ENCODE results near the gene KCTD16.

Gene KCTD16

GRCh38 chr5:144281784-144282183 is 111.1 kb downstream of the KCTD16 start:
- no peak overlapping the region for H3K4me3 ChIP-seq (ENCODE audit: low read length)
- DNase-seq (ENCODE audit: low read depth) = no peak
- no peak for TF ChIP-seq CTCF (conservative IDR thresholded peaks at IDR 0.05; ENCODE audit: low read depth, low read length)

DNA sequence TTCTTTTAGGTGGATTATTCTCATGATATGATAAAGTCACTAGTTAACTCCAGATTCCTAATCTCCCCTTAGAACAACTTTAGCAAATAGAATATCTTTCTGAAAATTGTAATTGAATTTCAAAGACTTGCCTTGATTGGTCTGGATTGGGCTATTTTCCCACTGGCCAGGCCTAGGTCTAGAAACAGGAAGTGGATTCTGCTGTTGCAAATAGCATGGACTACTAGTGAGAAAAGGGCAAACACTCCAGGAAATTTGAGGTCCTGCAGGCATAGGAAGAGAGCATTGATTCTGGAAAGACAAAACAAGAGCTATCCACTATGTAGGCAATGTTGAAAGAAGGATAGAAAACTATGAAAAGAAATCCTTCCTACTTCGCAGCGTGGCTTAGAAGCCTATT is 113.4 kb downstream of the KCTD16 start:
- H3K4me3 ChIP-seq (ENCODE audit: low read length) = no peak overlapping the region
- no peak for DNase-seq (ENCODE audit: low read depth)
- TF ChIP-seq CTCF (conservative IDR thresholded peaks at IDR 0.05; ENCODE audit: low read depth, low read length) = no peak

DNA sequence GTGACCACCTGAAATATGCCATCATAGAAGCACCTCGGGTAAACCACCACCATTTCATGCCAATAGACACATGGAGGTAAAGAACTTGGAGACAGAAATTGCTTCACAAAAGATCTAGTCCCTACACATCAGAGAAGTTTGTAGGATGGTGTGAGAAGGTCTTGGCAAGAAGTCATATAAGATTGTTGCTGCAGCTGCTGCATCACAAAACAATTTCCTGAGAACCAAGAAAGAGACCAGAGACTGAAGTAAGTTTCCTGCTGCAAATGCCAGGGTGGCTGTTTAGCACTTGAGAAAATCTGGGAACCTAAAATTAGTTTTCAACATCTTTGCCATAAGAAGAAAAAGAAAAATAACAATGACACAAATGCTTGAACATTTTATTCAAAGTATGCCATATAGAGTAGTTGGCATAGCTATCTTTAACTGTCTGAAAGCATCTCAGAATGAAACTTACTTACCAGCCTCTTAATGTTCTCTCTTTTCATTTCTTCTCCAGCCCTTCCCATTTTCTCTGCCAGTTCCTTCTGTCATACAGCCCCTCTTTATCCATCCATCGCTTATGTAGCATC is 114.3 kb downstream of the KCTD16 start:
- TF ChIP-seq CTCF (conservative IDR thresholded peaks at IDR 0.05; ENCODE audit: low read depth, low read length) = no peak
- DNase-seq (ENCODE audit: low read depth) = no peak
- no peak overlapping the region for H3K4me3 ChIP-seq (ENCODE audit: low read length)

GRCh38 chr5:144289277-144289676 is 118.6 kb downstream of the KCTD16 start:
- TF ChIP-seq CTCF (conservative IDR thresholded peaks at IDR 0.05; ENCODE audit: low read depth, low read length) = no peak
- DNase-seq (ENCODE audit: low read depth) = no peak
- no peak overlapping the region for H3K4me3 ChIP-seq (ENCODE audit: low read length)

GRCh38 chr5:144292029-144292428 is 121.4 kb downstream of the KCTD16 start:
- no peak for TF ChIP-seq CTCF (conservative IDR thresholded peaks at IDR 0.05; ENCODE audit: low read depth, low read length)
- DNase-seq (ENCODE audit: low read depth) = no peak
- no peak overlapping the region for H3K4me3 ChIP-seq (ENCODE audit: low read length)

- TF ChIP-seq CTCF (conservative IDR thresholded peaks at IDR 0.05; ENCODE audit: low read depth, low read length) = no peak
- no peak for DNase-seq (ENCODE audit: low read depth)
- no peak overlapping the region for H3K4me3 ChIP-seq (ENCODE audit: low read length)
Measured at GRCh38 chr5:144295284-144295683, 124.6 kb downstream of the KCTD16 start.

- no peak for TF ChIP-seq CTCF (conservative IDR thresholded peaks at IDR 0.05; ENCODE audit: low read depth, low read length)
- no peak overlapping the region for H3K4me3 ChIP-seq (ENCODE audit: low read length)
- no peak for DNase-seq (ENCODE audit: low read depth)
Measured at GRCh38 chr5:144297081-144297480, 126.4 kb downstream of the KCTD16 start.
